ENCODE data around the gene WDCP.

GRCh38 chr2:24083567-24084385, 36.6 kb upstream of the WDCP start:
- peak in 2 of 3 donors; percentile 52 to 53 for TF ChIP-seq POLR2AphosphoS5 (IDR thresholded peaks at IDR 0.05)
- TF ChIP-seq CTCF (IDR thresholded peaks at IDR 0.05), result no peak

Measured in stomach (tissue), 4 donors.